ENCODE results near the gene CDKN1B.

Gene CDKN1B

DNA sequence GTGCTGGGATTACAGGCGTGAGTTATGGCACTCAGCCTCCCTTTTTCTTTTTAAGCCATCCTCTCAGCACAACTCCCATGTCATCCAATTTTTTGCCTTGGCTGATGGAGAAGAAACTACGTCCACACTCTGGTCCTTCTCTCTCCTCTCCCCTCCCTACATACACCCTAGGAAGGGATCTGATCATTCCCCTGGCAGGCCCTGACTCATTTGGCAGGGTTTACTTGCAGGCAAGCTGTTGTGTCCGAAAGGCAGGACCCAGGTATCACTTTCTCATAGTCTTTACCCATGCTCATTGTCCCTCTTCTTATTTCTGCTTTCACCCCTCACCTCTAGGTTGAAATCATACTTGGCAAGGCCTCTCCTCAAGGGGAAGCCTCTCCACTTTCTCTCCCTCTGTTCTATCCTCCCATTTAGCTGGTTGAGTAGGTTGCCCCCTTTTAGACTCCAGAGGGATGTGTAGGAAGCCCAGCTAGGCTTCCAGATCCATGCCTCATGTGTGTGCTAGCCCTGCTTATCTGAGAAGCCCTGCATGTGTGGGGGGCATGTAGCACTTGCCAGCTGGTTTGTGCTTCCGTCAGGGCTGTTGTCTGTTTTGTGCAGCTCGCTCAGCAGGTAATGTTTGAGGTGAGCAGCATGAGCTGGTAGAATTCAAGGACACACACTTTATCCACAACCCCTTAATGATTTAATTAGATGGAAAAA is 36.0 kb upstream of the CDKN1B start:
- DNase-seq (ENCODE audit: low read depth), result no peak
- TF ChIP-seq, protein P1, sequence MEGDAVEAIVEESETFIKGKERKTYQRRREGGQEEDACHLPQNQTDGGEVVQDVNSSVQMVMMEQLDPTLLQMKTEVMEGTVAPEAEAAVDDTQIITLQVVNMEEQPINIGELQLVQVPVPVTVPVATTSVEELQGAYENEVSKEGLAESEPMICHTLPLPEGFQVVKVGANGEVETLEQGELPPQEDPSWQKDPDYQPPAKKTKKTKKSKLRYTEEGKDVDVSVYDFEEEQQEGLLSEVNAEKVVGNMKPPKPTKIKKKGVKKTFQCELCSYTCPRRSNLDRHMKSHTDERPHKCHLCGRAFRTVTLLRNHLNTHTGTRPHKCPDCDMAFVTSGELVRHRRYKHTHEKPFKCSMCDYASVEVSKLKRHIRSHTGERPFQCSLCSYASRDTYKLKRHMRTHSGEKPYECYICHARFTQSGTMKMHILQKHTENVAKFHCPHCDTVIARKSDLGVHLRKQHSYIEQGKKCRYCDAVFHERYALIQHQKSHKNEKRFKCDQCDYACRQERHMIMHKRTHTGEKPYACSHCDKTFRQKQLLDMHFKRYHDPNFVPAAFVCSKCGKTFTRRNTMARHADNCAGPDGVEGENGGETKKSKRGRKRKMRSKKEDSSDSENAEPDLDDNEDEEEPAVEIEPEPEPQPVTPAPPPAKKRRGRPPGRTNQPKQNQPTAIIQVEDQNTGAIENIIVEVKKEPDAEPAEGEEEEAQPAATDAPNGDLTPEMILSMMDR (IDR thresholded peaks at IDR 0.05; ENCODE audit: low read depth, low read length, missing control alignments), result no peak
- H3K4me3 ChIP-seq (ENCODE audit: low read depth, low read length), result no peak overlapping the region

DNA sequence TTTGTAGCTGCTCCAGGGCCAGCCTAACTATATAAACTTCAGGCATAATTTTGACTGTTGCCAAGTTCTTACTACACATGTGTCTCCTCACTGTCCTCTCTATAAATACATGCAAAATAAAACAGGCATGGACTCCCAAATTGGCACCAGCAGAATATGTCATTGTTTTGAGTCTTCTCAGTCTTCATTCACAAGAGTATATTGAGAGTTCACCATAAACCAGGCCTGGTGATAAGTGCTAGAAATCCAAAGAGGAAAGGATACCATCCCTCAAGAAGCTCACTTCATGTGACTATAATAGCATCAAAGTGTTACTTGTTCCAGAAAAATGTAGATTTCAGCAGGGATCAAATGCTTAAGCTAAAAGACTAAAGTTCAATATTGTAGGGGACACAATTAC is 34.9 kb upstream of the CDKN1B start:
- TF ChIP-seq, protein P1 (IDR thresholded peaks at IDR 0.05; ENCODE audit: low read depth, low read length, missing control alignments), result no peak
- no peak overlapping the region for H3K4me3 ChIP-seq (ENCODE audit: low read depth, low read length)
- DNase-seq (ENCODE audit: low read depth), result no peak

DNA sequence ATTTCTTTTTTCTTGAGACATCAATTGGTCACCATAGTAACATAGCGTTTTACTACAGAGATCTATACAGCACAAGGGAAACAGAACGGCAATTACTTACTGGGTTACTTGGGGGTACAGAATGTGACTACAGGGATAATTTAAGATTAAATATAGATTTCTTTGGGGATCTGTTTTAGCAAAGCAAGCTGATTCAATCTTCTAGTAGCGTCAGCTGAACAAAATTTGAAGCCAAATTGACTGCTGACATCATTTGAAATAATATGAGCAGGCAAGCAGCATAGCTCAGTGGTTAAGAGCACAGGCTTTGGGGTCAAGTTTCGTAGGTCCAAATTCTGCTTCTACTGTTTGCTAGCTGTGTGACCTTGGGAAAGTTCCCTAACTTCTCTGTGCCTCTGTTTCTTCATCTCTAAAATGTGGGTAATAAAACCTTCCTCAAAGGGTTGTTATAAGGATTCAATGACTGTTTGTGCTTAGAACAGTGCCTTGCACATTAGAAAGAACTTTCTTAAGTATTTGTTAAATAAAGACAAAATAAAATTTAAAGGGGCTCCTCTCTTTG is 34.0 kb upstream of the CDKN1B start:
- TF ChIP-seq, protein P1 (IDR thresholded peaks at IDR 0.05; ENCODE audit: low read depth, low read length, missing control alignments), result no peak
- H3K4me3 ChIP-seq (ENCODE audit: low read depth, low read length), result no peak overlapping the region

GRCh38 chr12:12683725-12684124 is 33.4 kb upstream of the CDKN1B start:
- no peak for DNase-seq (ENCODE audit: low read depth)
- TF ChIP-seq, protein P1 (IDR thresholded peaks at IDR 0.05; ENCODE audit: low read depth, low read length, missing control alignments), result no peak
- no peak overlapping the region for H3K4me3 ChIP-seq (ENCODE audit: low read depth, low read length)

More for the DNA sequence above, 34.0 kb upstream of the CDKN1B start:
- DNase-seq (ENCODE audit: low read depth), result no peak

DNA sequence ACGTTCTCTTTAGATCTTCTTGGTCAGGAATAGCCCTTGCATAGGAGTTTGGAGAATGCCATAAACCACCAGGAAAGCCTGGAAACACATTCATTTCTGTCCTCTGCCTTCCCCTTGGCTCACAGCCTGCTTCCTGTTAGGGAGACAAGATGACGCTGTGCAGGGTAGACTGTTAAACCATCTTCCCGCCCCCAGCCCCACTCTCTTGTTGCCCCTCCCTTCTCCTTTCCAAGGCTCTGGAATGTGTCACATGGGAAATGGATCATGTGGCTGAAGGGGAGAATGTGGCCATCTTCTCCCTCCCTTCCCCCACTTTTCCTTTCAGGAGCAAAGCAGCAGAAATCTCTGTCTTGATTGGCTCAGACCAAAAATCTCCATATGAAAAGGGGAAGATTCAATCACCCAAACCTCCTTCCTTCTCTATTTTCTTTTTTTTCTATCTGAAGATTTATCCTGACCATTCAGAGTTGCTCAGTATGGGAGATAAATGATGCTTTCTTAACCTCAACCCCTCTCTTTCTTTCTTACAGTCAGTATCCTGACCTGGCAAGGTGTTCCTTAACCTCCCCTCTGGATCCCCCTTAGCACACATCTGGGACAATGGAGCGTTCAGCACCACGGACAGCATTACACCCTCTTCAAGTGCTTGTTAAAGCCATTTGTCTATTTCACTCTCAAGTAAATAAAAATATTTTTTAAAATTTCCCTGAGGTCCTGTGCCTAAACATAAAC is 32.6 kb upstream of the CDKN1B start:
- no peak for DNase-seq (ENCODE audit: low read depth)
- no peak overlapping the region for H3K4me3 ChIP-seq (ENCODE audit: low read depth, low read length)
- TF ChIP-seq, protein P1 (IDR thresholded peaks at IDR 0.05; ENCODE audit: low read depth, low read length, missing control alignments), result no peak

GRCh38 chr12:12685305-12685704 is 31.9 kb upstream of the CDKN1B start:
- TF ChIP-seq, protein P1 (IDR thresholded peaks at IDR 0.05; ENCODE audit: low read depth, low read length, missing control alignments), result no peak
- no peak overlapping the region for H3K4me3 ChIP-seq (ENCODE audit: low read depth, low read length)
- no peak for DNase-seq (ENCODE audit: low read depth)
